Stimulated activated naive CD8-positive, alpha-beta T cell treated with anti-CD3 and anti-CD28 coated beads, Interleukin-15, Interleukin-2, amounts not matched to agents 100 U/mL and 50 U/mL, for 24 hours (primary cell): ENCODE results near the gene MYO7A.

Experiments used
- ATAC-seq: fragments of 150-1000 bp; cut with Tn5 transposase; one replicate; pipeline ENCODE4 v1.10.0; 2021
- DNase-seq: peaks from one replicate; pipeline ENCODE4 v3.0.0; 2021

The MYO7A gene

DNA sequence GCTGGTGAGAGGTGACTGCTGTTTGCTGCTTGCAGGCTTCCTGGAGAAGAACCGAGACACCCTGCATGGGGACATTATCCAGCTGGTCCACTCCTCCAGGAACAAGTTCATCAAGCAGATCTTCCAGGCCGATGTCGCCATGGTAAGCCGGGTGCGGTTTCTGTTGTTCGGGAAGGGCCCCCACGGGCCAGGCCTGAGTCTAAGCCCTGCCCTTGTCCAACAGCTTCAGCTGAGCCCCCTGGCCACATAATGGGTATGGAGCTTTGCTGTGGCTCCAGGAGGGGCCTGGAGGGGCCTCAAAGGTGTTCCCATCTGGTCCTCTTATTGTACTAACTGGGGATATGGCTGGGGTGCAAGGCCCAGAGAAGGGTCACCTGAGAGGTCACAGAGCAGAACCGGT, 38.0 kb downstream of the MYO7A start:
- DNase-seq (no peak), ATAC-seq (no peak)

DNA sequence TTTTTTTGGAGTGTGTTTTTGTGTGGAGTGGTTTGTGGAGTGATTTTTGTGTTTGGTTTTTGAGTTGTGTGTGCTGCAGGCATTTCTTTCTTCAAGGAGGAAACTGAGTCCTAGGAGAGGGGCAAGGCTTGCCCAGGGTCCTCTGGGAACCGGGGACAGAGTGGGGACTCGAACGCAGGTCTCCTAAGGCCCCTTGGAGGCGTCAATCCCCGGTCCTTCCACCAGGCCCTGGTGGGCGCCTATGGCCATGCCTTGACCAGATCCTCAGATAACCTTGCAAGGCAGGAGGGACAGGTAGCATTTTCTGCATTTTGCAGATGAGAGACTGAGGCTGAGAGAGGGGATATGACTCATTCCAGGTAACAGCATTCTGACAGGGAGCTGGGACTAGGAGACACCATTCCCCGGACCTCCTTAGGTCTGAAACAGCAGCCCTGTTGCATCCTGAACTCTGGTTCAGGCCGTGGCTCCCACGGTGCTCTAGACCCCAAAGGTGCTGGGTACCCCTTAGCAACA, 39.1 kb downstream of the MYO7A start:
- no peak for ATAC-seq
- no peak for DNase-seq

DNA sequence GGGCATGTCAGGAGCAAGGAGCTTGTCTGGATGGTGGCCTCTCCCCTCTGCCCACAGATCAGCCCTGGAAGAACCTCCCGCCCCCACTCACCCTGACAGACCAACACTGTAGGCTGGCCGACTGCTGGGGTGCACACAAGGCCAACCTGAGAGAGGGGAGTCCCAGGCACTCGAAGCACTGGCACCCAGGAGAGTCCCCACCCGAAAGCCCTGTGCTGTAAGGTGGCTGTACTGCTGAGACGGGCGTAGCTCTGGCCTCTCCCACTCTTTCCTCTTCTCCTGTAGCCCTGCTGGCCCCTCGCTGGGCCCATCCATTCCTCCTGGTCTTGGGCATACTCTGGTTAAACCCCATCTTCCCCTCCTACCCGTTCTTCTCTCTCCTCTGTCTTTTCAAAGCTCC, 39.7 kb downstream of the MYO7A start:
- no peak for ATAC-seq

DNA sequence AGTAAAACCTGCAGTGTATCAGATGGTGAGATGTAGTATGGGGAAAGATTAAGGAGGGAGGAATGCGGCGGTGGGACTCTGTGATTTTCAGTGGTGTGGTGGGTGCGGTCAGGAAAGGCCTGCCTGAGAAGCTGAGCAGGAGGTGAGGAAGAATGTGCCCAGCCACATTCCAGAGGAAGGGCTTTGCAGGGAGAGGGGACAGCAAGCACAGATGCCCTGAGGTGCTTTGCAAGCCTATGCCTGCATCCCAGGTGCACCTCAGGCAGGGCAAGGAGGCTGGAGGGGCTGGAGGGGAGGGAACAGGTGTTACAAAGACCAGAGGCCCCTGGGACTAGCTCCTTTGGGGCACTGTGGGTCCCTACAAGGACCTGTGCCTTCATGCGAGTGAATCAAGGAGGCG, 42.1 kb downstream of the MYO7A start:
- DNase-seq = no peak
- no peak for ATAC-seq

More for the DNA sequence above, 39.7 kb downstream of the MYO7A start:
- DNase-seq = no peak

DNA sequence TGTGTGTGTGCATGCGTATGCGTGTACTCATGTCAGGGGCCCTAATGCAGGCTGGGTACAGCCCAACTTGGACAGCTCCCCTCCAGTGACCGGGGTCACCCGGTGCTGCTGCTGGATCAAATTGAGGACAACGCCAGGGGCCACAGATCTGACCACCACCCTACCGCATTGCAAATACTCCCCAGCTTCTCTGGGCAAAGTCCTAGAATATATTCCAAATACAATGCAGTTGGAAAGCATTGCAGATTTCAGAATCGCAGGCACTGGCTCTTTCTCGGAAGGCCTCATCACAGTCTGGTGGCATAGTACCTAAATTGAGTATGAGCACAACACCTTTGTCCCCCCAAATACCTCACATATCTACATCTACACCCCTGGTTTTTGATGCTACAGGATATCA, 43.2 kb downstream of the MYO7A start:
- DNase-seq (no peak), ATAC-seq (no peak)

- ATAC-seq = no peak
- DNase-seq = no peak
Observed at GRCh38 chr11:77171885-77172665, 44.0 kb downstream of the MYO7A start.

DNA sequence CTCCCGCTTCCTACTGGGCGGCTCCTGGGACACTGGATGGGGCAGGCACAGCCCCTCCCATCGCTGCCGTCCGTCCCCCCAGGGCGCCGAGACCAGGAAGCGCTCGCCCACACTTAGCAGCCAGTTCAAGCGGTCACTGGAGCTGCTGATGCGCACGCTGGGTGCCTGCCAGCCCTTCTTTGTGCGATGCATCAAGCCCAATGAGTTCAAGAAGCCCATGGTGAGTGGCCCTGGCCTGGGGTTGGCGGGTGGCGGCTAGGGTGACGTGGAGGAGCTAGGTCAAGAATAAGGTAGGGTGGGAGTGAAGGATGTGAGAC, 44.6 kb downstream of the MYO7A start:
- DNase-seq = no peak
- ATAC-seq = no peak

DNA sequence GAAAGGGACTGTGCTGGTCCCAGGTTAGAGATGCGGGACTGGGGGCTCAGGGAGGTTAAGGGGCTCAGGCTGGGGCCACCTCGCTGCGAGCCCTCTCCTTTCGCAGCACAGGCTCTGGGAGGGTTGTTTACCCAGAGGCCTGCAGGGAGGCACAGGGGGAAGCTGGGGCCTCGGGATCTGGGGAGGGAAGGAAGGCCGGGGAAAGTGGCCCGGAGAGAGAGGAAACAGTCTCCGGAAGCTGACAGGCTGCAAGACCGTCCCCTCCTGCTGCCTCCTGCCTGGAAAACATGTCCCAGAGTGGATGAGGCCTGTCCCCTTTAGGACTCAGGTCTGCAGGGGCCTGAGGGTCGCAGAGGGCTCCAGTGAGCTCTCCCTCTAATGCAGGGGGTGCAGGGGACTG, 45.4 kb downstream of the MYO7A start:
- ATAC-seq = no peak
- no peak for DNase-seq

DNA sequence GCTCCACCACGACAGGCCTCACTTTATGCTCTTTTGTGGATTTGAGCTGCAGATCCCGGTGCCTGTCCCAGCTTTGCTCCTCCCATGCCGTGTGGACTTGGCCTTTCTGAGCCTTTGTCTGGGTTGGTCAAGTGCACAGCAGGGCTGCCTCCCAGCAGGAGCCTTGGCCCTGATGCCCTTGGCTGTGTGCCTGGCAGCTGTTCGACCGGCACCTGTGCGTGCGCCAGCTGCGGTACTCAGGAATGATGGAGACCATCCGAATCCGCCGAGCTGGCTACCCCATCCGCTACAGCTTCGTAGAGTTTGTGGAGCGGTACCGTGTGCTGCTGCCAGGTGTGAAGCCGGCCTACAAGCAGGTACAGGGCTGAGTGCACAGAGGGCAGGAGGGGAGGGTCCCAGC, 46.5 kb downstream of the MYO7A start:
- DNase-seq (no peak), ATAC-seq (no peak)

- no peak for ATAC-seq
- no peak for DNase-seq
Observed at GRCh38 chr11:77175021-77175842, 47.2 kb downstream of the MYO7A start.

DNA sequence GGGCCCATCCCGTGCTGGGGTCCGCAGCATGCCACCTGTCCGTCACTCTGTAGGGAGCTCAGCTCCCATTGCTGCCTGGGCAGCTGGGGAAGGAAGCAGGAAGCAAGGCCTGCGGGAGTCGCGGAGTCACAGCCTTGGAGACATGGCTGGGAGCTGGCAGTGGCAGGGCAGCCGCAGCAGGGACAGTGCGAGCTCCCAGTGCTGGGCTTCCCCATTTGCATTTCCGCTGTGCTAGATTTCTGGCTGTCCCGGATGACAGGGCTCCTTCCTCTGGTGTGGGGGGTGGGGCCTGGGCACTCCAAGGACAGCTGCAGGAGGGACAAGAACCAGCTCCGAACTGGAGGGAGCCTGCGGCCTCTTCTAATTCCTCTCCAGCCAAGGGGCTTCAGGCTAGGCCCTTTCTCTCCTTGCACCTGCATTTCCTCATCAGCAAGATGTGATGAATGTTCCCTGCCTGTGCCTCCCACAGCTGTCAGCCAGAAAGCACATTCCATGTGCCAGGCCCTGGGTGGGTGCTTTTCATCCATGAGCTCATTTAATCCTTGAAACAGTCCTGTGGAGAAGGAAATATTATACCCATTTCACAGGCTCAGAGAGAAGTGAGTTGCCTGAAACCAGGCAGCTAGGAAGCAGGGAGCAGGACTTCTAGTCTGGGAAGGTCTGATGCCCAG, 48.0 kb downstream of the MYO7A start:
- DNase-seq = no peak
- no peak for ATAC-seq

- no peak for ATAC-seq
- no peak for DNase-seq
Observed at GRCh38 chr11:77176996-77177395, 49.0 kb downstream of the MYO7A start.

DNA sequence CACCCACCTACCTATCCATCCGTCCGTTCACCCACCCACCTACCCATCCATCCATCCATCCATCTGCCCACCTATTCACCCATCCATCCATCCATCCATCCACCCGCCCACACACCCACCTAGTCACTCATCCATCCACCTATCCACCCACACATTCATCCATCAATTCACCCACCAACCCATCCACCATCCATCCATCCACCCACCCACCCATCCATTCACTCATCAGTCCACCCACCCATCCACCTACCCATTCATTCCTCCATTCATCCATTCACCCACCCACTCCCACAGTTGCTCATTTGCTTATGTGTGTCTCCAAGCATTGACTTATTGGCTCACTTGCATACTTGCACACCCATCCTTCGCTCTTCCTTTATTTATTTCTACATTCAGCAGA, 50.1 kb downstream of the MYO7A start:
- DNase-seq = no peak
- no peak for ATAC-seq

- DNase-seq (no peak), ATAC-seq (no peak)
Observed at GRCh38 chr11:77179048-77179447, 51.0 kb downstream of the MYO7A start.

GRCh38 chr11:77179681-77180080, 51.6 kb downstream of the MYO7A start:
- no peak for ATAC-seq
- no peak for DNase-seq

DNA sequence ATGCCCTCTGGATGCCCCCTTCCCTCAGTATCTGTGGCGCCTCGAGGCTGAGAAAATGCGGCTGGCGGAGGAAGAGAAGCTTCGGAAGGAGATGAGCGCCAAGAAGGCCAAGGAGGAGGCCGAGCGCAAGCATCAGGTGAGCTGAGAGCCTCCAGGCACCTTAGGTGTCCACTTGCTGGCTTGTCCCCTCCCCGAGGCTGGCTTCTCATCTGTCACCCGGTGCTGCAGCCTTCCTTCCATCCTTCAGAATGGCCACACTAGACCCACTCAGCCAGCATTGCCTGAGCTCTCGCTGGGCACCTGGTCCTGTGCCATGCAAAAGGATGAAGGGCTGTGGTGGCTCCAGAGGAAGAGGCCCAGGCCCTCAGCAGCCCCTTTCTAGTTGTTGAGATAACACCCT, 52.3 kb downstream of the MYO7A start:
- ATAC-seq (no peak), DNase-seq (no peak)

DNA sequence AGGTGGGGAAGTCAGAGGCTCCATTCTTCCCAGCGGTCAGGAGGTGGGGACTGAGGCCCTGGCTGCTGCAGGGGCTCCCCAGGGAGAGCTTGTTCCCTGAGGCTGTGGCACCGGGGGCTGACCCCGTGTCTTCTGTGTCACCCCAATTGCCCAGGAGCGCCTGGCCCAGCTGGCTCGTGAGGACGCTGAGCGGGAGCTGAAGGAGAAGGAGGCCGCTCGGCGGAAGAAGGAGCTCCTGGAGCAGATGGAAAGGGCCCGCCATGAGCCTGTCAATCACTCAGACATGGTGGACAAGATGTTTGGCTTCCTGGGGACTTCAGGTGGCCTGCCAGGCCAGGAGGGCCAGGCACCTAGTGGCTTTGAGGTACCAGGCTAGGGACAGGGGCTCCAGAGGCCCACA, 53.2 kb downstream of the MYO7A start:
- DNase-seq = no peak
- ATAC-seq = no peak

DNA sequence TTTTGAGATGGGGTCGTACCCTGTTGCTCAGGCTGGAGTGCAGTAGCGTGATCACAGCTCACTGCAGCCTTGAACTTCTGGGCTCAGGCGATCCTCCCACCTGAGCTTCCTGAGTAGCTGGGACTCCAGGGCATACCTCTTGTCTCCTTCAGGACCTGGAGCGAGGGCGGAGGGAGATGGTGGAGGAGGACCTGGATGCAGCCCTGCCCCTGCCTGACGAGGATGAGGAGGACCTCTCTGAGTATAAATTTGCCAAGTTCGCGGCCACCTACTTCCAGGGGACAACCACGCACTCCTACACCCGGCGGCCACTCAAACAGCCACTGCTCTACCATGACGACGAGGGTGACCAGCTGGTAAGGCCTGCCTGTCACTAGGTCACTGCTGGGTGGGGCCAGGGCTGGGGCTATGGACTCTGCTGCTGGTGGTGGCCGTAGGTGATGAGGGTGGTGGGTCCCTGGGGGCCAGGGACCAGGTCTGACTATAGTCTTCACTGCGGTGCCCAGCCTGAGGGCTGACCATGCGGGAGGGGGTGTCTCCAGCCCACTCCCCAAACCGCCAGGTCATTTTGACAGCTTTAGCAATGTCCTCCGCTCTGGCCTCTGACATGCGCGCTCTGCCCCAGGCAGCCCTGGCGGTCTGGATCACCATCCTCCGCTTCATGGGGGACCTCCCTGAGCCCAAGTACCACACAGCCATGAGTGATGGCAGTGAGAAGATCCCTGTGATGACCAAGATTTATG, 53.9 kb downstream of the MYO7A start:
- DNase-seq = no peak
- ATAC-seq = no peak

DNA sequence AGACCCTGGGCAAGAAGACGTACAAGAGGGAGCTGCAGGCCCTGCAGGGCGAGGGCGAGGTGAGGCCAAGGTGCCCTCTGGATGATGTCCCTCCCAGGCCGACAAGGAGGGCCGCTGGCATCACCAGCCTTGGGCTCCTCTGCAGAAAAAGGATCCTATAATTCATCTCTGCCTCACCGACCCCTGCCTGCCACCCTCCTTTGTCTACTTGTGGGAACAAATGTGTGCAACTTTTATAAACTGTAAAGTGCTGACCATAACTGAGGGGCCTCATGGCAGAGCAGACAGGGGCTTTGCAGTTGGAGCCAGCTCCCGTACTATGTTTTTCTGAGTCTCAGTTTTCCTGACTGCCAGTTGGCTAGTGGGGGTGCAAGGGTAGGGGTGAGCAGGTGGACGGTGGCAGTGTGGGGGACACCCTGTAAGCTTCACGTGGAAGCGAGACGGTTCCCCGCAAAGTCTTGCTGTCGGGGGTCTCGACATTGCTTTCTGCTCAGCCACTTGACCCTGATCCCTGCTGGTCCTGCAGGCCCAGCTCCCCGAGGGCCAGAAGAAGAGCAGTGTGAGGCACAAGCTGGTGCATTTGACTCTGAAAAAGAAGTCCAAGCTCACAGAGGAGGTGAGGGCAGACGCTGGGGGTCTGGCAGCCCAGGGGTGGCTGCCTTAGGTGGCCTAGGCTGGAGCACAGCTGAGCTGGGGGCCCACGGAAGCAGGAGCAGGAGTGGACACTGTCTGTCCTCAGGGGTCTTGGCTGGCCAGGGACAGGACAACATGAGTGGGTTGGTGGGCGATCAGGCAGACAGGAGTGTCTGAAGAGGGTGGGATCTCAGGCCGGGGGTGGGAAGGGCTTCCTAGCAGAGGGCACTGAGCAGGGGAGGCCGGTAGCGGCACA, 54.7 kb downstream of the MYO7A start:
- ATAC-seq (no peak), DNase-seq (no peak)

- DNase-seq (no peak), ATAC-seq (no peak)
Observed at GRCh38 chr11:77183431-77183984, 55.5 kb downstream of the MYO7A start.
